H7 (cell line): Measurements from ENCODE around the gene TNKS1BP1. TPM values are rescaled to one million over a fixed set of nuclear protein-coding genes. Genes with fewer than 3 reads are reported as not detected.
"Not testable (repeated sequence)": the region's sequence is repeated elsewhere in the genome, so short reads cannot be mapped to it uniquely, and the experiment has no call there.

Experiments
- DNase-seq: peaks from one replicate; pipeline ENCODE4 v3.0.0; 2012
- H3K27me3 ChIP-seq: 2 replicates; pipeline ENCODE4 v1.6.0; 2011; ENCODE audit warnings: mild to moderate bottlenecking, low read length; ENCODE audit not compliant: control insufficient read depth, insufficient read depth
- H3K36me3 ChIP-seq: replicated peaks from 2 replicates; pipeline ENCODE4 v1.5.1; 2011; ENCODE audit warnings: low read length; ENCODE audit not compliant: control insufficient read depth, insufficient read depth
- H3K4me3 ChIP-seq: 2 replicates; pipeline ENCODE4 v1.5.1; 2011; ENCODE audit warnings: low read depth, mild to moderate bottlenecking, control low read depth, low read length, moderate library complexity; ENCODE audit not compliant: insufficient read depth
- total RNA-seq: library from RNA; depleted of rRNA; stranded (reverse); fragments of >200 nt; shearing (Covaris generic); gene quantifications from 2 replicates; pipeline ENCODE4 v1.2.3, GENCODE V29; 2014

Gene TNKS1BP1
- total RNA-seq, 1 experiment from 2014 or later: 48.5 TPM

GRCh38 chr11:57281546-57281945 lies 43.2 kb downstream of the TNKS1BP1 start:
- not testable (repeated sequence) for H3K27me3 ChIP-seq, H3K36me3 ChIP-seq, DNase-seq, H3K4me3 ChIP-seq

DNA sequence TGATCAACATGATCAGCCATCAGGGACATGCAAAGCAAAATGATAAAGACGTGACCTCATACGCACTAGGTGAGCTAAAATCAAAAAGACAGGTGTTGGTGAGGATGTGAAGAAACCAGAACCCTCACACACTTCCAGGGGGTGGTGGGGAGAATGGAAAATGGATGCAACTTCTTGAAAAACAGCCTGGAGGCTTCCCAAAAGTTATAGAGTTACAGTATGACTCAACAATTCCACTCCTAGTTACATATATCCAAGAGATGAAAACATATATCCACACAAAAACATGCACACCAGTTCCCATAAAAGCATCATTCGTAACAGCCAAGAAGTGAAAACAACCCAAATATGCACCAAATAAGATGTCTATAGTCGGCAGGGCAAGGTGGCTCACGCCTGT lies 45.6 kb downstream of the TNKS1BP1 start:
- no peak for DNase-seq
- H3K27me3 ChIP-seq: no peaks in the 10 kb centered on the region; the same call in 1 of the 2 replicates
- H3K36me3 ChIP-seq: no peaks in the 10 kb centered on the region; the same call in 1 of the 2 replicates
- no peak overlapping the region for H3K4me3 ChIP-seq

GRCh38 chr11:57278721-57279095 lies 46.0 kb downstream of the TNKS1BP1 start:
- Histone ChIP-seq H3K4me3 (no peak overlapping the region), H3K36me3 (no peaks in the 10 kb centered on the region; the same call in 1 of the 2 replicates), H3K27me3 (no peaks in the 10 kb centered on the region; the same call in 1 of the 2 replicates)
- DNase-seq: no peak

DNA sequence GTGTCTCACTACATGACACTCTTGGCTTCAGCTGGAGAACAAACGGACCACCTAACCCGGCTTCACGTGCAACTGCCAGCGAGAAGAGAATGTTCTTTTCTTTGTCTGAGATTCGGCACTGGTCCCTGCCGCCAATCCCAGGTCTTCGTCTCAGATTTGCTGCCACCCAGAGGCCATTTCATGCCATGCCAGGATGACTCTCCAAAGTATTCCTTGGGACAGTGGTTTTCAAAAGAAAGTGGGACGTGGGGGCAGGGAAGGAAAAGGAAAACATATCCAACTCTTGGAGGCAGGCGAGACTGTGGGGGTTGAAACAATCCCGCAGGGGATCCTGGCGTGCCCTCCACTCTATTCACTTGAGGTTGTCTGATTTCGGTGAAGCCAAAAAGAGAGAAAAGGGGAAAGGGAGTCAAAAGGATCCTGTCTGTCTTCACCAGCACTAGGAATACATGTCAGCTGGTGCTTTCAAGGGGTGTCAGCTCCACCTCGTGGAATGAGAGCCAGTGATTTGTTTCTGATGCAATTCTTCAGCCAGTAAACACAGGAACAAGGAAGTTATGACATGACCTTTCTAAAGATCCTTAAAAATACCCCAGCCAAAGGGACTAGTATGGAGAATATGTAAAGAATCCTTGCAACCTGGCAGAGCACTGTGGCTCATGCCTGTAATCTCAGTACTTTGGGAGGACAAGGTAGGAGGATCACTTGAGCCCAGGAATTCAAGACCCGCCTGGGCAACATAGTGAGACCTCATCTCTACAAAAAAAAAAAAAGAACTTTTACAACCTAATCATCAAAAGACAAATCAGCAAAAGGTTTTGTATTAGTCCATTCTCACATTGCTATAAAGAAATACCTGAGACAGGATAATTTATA lies 46.7 kb downstream of the TNKS1BP1 start:
- Histone ChIP-seq H3K27me3 (no peaks in the 10 kb centered on the region; the same call in 1 of the 2 replicates), H3K4me3 (no peak overlapping the region)
- DNase-seq: peak; percentile 68

DNA sequence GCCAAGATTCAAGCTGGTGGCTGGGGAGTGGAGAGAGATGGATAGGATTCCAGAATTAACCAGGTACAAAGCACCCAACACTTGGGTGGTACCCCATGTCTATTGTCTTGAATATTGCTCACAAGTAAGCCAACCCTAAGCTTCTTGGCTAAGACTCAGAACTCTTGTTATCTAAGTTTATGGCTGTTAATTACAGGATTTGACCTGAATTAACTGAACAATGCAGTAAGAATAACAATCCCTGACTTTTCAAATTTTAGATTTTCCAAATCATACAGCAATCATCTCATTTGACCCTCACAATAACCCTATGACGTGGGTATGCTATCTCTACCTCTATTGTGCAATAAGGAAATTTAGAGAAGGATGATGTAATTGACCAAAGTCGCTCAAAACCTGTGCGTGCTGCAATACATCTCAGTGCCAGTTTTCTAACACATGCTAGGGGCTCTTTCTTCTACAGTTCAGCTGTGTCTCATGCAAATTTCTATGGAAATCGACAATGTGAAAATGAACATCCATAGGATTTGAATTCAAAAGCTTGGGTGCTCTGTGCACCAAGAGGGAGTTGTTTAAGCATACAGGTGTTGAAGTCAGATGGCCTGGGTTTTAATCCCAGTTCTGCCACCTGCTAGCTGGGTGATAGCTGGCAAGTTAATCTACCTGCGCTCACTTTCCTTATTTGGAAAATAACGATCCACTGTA lies 47.6 kb downstream of the TNKS1BP1 start:
- DNase-seq: no peak
- Histone ChIP-seq H3K27me3 (no peaks in the 10 kb centered on the region; the same call in 1 of the 2 replicates), H3K36me3 (no peaks in the 10 kb centered on the region; the same call in 1 of the 2 replicates), H3K4me3 (no peak overlapping the region)

More for the DNA sequence above, 46.7 kb downstream of the TNKS1BP1 start:
- H3K36me3 ChIP-seq: no peaks in the 10 kb centered on the region; the same call in 1 of the 2 replicates

- no peak overlapping the region for H3K4me3 ChIP-seq
- H3K36me3 ChIP-seq: no peaks in the 10 kb centered on the region; the same call in 1 of the 2 replicates
- no peaks in the 10 kb centered on the region; the same call in 1 of the 2 replicates for H3K27me3 ChIP-seq
- no peak for DNase-seq
Observed at GRCh38 chr11:57276169-57276970, 48.4 kb downstream of the TNKS1BP1 start.

GRCh38 chr11:57275582-57275981 lies 49.2 kb downstream of the TNKS1BP1 start:
- no peak for DNase-seq
- Histone ChIP-seq H3K36me3 (no peaks in the 10 kb centered on the region; the same call in 1 of the 2 replicates), H3K27me3 (no peaks in the 10 kb centered on the region; the same call in 1 of the 2 replicates), H3K4me3 (no peak overlapping the region)

- H3K27me3 ChIP-seq: no peaks in the 10 kb centered on the region; the same call in 1 of the 2 replicates
Observed at GRCh38 chr11:57274904-57275498, 49.8 kb downstream of the TNKS1BP1 start.

GRCh38 chr11:57273448-57274058 lies 51.2 kb downstream of the TNKS1BP1 start:
- H3K27me3 ChIP-seq: no peaks in the 10 kb centered on the region; the same call in 1 of the 2 replicates
- no peak overlapping the region for H3K4me3 ChIP-seq
- no peaks in the 10 kb centered on the region for H3K36me3 ChIP-seq
- no peak for DNase-seq

More at GRCh38 chr11:57274904-57275498, 49.8 kb downstream of the TNKS1BP1 start:
- H3K36me3 ChIP-seq: no peaks in the 10 kb centered on the region
- no peak for DNase-seq
- H3K4me3 ChIP-seq: no peak overlapping the region

- no peak for DNase-seq
- Histone ChIP-seq H3K4me3 (no peak overlapping the region), H3K27me3 (no peaks in the 10 kb centered on the region), H3K36me3 (no peaks in the 10 kb centered on the region)
Observed at GRCh38 chr11:57269571-57270021, 55.2 kb downstream of the TNKS1BP1 start.

GRCh38 chr11:57266157-57266556 lies 58.6 kb downstream of the TNKS1BP1 start:
- no peak overlapping the region for H3K4me3 ChIP-seq
- H3K27me3 ChIP-seq: no peaks in the 10 kb centered on the region
- no peaks in the 10 kb centered on the region for H3K36me3 ChIP-seq
- no peak for DNase-seq

DNA sequence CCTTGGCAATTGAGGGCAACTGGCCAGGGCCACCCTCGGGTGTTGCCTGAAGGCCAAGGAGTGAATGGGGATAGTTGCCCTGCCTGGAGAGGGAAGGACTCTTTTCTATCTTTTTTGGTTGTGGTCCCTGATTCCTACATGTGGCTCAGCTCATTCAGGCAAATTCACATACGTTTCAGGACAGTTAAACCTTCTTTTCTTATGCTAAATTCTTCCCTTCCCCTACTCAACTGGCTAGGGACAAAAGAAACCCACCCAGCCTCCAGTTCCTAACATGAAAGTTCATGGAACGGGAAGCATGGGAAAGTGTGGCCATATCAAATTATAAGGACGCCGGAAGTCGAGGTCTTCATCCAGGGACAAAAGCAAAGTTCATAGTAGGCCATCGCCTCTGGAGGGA lies 61.4 kb downstream of the TNKS1BP1 start:
- no peak for DNase-seq
- Histone ChIP-seq H3K27me3 (no peaks in the 10 kb centered on the region), H3K36me3 (no peaks in the 10 kb centered on the region), H3K4me3 (no peak overlapping the region)

DNA sequence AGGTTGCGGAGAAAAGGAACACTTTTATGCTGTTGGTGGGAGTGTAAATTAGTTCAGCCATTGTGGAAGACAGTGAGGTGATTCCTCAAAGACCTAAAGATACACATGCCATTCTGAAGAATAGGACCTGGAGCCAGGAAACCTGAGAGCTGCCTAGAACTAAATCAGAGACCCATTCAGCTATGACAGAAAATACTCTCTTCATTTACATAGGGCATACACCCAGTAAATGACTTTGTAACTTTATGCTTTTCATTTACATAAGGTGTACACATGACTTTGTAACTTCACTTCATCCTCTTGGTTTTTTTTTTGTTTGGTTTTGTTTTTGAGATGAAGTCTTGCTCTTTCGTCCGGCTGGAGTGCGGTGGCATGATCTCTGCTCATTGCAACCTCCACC lies 62.6 kb downstream of the TNKS1BP1 start:
- Histone ChIP-seq H3K4me3 (no peak overlapping the region), H3K36me3 (no peaks in the 10 kb centered on the region), H3K27me3 (no peaks in the 10 kb centered on the region)
- no peak for DNase-seq
